Spinal cord (tissue), 10 donors: ENCODE measurements around the gene GLCE. TPM values are rescaled to one million over a fixed set of nuclear protein-coding genes. Genes with fewer than 3 reads are reported as not detected.
A peak's percentile ranks its signal among the peaks of the same experiment; 100 is the strongest.

Experiments used
- DNase-seq, 6 donors: peaks; one replicate each; pipeline versions ENCODE4 v3.0.0 to v3.0.0-alpha.2; 2013 to 2015; ENCODE audit warnings: low spot score in 6 of 6, low read depth in 4 of 6
- H3K27ac ChIP-seq: one replicate; pipeline ENCODE4 v1.5.1; 2013; ENCODE audit warnings: low read depth, low read length, control low read depth
- H3K27me3 ChIP-seq: one replicate; pipeline ENCODE4 v1.6.1; 2013; ENCODE audit warnings: low read length; ENCODE audit not compliant: control insufficient read depth, insufficient read depth
- H3K36me3 ChIP-seq: one replicate; pipeline ENCODE4 v1.6.1; 2013; ENCODE audit warnings: low read length; ENCODE audit not compliant: control insufficient read depth, insufficient read depth
- H3K4me1 ChIP-seq: one replicate; pipeline ENCODE4 v1.6.1; 2013; ENCODE audit warnings: low read length; ENCODE audit not compliant: control insufficient read depth, insufficient read depth
- H3K4me3 ChIP-seq: one replicate; pipeline ENCODE4 v1.5.1; 2013; ENCODE audit warnings: low read depth, low read length, control low read depth
- H3K9me3 ChIP-seq: one replicate; pipeline ENCODE4 v1.6.1; 2013; ENCODE audit warnings: low read length; ENCODE audit not compliant: control insufficient read depth, insufficient read depth
- WGBS: methylation state at CpG from one replicate; pipeline ENCODE4 v1.1.5; 2013; ENCODE audit warnings: missing lambda C conversion rate; ENCODE audit not compliant: insufficient coverage; 5-methylcytosine and 5-hydroxymethylcytosine counted together
- polyA plus RNA-seq, 2 donors: library from polyadenylated mRNA; unstranded; fragments of 120-200 nt; gene quantifications; one replicate each; pipeline ENCODE4 v1.2.1, GENCODE V29; 2013; ENCODE audit not compliant: insufficient read length in 2 of 2
- total RNA-seq, 2 donors: library from RNA; depleted of rRNA in 1 of 2; stranded (reverse); fragments of 120-200 nt in 1 of 2; fragments of >200 nt in 1 of 2; gene quantifications; one replicate each; pipeline versions ENCODE4 v1.2.3 to v1.2.4, GENCODE V29; 2013 to 2014
- donor health status: healthy.

The GLCE gene
- total and polyA plus RNA-seq, 4 donors, result 24.0 to 71.0 (median 42.6) TPM

DNA sequence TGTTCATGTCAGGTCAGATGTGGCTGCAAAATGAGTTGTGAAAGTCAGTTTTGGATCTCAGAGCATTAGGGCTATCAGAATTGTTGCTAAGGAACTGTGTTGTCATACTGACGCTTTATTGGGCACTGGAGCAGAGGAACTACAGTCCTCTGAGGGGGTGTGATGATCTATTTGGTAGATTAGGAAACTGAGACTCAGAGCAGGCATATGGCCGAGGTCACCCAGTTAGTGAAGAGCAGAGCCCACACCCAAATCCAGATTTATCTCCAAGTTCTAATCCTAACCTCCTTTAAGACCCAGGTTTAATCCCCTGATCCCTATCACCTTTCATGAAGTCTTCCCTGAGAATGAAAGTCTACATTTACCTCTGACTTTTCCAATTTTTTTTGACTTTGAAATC is 25.6 kb upstream of the GLCE start:
- H3K27me3 ChIP-seq, result no peaks in the 10 kb centered on the region
- H3K36me3 ChIP-seq, result no peaks in the 10 kb centered on the region
- no peaks in the 10 kb centered on the region for H3K9me3 ChIP-seq
- no peak for DNase-seq
- H3K4me3 ChIP-seq, result no peak overlapping the region
- H3K27ac ChIP-seq, result no peak overlapping the region
- 70% methylated on average over 2 of the region's 2 CpGs for WGBS
- H3K4me1 ChIP-seq, result peaks cover 5% of the 10 kb centered on the region

DNA sequence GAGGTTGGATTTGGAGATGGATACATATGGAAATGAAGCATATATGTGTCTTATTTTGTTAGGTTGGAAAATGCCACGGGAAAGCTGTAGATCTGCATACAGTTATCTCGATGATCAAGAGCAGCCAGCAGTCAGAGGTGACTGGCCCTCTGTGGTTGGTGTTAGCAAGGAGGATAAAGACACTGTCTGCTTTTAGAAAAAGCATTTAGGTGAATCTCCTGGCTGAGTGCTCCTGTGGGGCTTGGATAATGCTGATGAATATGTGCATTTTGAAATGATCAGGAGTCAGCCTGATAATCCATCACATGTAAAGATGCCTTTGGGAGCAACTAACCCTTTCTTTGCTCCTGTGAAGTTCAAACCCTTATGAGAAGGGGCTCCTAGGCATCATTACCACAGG is 24.9 kb upstream of the GLCE start:
- Histone ChIP-seq H3K36me3 (no peaks in the 10 kb centered on the region), H3K4me1 (peaks cover 5% of the 10 kb centered on the region), H3K27me3 (no peaks in the 10 kb centered on the region), H3K27ac (no peak overlapping the region), H3K9me3 (no peaks in the 10 kb centered on the region), H3K4me3 (no peak overlapping the region)
- peak in 1 of 6 donors; percentile 60 for DNase-seq
- 82% methylated on average over 2 of the region's 2 CpGs for WGBS

DNA sequence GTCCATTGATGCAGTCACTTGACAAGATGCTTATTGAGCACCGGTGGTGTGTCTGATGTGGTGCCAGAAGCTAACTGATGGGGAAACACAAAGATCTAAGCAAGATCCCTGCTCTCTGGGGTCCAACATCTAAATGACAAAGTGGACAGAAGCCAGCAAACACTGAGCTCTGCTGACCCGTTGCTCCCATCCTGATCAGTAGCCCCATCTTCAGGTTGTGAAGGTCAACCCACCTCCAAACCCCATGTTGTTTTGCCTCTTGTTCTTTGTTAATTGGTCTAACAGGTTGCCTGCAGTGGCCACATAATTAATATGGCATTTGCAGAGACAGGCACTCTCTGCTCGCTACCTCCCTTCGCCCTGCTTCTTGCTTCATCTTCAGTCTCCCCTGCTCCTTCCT is 21.5 kb upstream of the GLCE start:
- Histone ChIP-seq H3K27ac (no peak overlapping the region), H3K4me3 (no peak overlapping the region), H3K4me1 (peaks cover 3% of the 10 kb centered on the region), H3K36me3 (no peaks in the 10 kb centered on the region), H3K27me3 (no peaks in the 10 kb centered on the region), H3K9me3 (no peaks in the 10 kb centered on the region)
- no peak for DNase-seq
- WGBS, result 42% methylated on average over 4 of the region's 4 CpGs

DNA sequence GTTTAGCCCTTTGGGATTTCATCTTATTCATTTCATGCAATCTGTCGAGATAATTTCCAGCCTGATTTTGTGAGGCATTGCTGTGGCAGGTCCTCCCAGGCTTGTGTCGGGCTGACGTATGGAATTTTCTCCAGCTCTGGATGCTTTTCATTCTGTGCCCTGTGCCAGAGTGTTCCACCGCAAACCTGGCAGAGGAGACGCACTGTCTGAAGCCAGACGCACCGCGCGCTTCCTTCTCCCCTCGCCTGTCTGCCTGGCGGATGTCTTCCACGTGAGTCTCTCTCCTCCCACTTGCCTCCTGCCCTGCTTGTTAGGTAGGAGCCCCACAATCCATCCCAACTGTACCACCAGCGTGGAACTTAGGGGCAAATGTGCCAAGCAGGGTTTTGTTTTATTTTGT is 20.1 kb upstream of the GLCE start:
- H3K27me3 ChIP-seq, result no peaks in the 10 kb centered on the region
- peaks cover 3% of the 10 kb centered on the region for H3K4me1 ChIP-seq

DNA sequence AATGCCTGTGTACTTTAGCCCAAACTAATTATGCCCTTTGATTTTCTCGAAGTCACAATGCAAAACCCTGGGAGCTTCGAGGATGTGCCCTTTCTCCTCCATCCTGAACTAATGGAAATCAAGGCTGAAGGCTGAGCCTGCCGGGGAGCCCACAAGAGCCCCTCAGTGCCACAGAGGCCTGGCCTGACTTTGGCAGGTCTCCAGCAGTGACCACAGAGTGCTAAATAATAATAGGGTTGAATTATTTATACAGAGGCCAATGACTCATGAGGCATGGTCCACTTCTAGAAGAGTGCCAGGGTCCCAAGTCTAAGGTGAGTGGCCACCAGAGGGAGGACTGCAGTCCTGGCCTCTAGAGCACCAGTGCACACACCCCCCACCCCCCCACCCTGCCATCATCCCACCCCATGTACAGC is 19.1 kb upstream of the GLCE start:
- Histone ChIP-seq H3K4me3 (no peak overlapping the region), H3K27ac (no peak overlapping the region), H3K36me3 (no peaks in the 10 kb centered on the region), H3K27me3 (no peaks in the 10 kb centered on the region), H3K4me1 (peaks cover 3% of the 10 kb centered on the region), H3K9me3 (no peaks in the 10 kb centered on the region)
- DNase-seq, result no peak
- 63% methylated on average over 3 of the region's 3 CpGs for WGBS

More for the DNA sequence above, 20.1 kb upstream of the GLCE start:
- Histone ChIP-seq H3K36me3 (no peaks in the 10 kb centered on the region), H3K9me3 (no peaks in the 10 kb centered on the region), H3K27ac (no peak overlapping the region), H3K4me3 (no peak overlapping the region)
- DNase-seq, result peak in 1 of 6 donors; percentile 79
- WGBS, result 90% methylated on average over 10 of the region's 13 CpGs

DNA sequence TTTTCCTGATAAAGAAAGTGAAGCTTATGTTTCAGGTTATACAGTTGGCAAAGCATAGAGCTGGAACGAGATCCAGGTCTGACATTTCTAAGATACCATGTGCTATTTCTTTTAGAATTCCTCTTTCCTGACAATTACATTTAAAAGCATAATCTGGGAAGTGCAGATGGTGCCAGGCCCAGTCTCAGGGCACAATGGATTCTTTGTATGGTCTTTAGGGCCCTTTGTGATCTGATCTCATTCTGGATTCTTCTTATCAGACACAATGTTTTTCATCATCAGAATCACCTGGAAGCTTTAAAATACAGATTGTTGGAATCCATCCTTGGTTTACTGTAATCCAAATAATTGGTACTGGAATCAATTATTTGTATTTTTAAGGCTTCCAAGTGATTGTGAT is 18.6 kb upstream of the GLCE start:
- Histone ChIP-seq H3K9me3 (no peaks in the 10 kb centered on the region), H3K27ac (no peak overlapping the region), H3K27me3 (no peaks in the 10 kb centered on the region), H3K4me1 (peaks cover 3% of the 10 kb centered on the region), H3K36me3 (no peaks in the 10 kb centered on the region), H3K4me3 (no peak overlapping the region)
- no CpG with 5 or more reads among the region's 1 CpG for WGBS
- no peak for DNase-seq

DNA sequence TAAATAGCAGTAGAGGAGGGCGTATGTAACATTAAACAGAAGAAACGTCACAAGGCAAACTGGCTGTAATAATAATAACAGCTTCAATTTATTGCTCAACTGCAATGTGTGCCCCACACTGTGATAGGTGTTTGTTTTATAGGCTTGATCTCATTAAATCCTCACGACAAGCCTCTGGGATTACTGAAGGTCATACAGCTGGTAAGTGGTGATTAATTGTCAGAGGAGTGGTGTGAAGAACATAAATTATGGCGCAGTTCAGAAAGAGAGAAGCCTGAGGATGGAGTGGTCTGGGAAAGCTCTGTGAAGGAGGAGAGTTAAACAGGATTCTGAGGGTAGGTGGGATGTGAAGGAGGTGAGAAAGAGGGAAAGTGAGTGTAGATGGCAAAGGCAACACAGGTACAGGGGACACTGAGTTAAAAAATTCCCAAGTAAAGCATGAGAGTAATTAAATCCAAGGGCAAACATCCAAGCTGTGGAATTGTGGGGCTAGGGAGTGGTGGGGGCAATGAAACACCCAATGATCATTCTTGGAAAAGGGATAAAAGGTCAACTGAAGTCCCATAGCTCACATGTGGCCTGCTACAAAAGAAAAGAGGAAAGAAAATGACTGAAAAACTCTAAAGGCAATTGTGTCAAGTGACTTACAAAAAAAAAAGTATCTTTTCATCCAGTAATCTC is 16.5 kb upstream of the GLCE start:
- H3K4me3 ChIP-seq, result no peak overlapping the region
- H3K27ac ChIP-seq, result no peak overlapping the region
- 31% methylated on average over 2 of the region's 4 CpGs for WGBS
- peaks cover 3% of the 10 kb centered on the region for H3K4me1 ChIP-seq
- H3K27me3 ChIP-seq, result no peaks in the 10 kb centered on the region
- H3K36me3 ChIP-seq, result no peaks in the 10 kb centered on the region
- DNase-seq, result peak in 1 of 6 donors; percentile 60
- no peaks in the 10 kb centered on the region for H3K9me3 ChIP-seq

DNA sequence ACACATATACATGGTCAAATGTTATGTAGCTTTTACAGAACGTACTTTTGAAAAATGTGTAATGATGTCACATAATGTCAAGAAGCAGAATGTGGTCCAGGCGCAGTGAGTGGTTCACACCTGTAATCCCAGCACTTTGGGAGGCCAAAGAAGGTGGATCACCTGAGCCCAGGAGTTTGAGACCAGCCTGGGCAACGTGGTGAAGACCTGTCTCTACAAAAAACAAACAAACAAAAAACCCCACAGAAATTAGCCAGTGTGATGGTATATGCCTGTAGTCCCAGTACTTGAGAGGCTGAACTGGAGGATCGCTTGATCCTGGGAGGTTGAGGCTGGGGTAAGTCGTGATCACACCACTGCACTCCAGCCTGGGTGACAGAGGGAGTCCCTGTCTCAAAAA is 15.9 kb upstream of the GLCE start:
- no peak overlapping the region for H3K27ac ChIP-seq
- H3K4me3 ChIP-seq, result no peak overlapping the region
- H3K9me3 ChIP-seq, result no peaks in the 10 kb centered on the region
- WGBS, result 100% methylated on average over 2 of the region's 5 CpGs
- DNase-seq, result no peak
- no peaks in the 10 kb centered on the region for H3K36me3 ChIP-seq
- H3K27me3 ChIP-seq, result no peaks in the 10 kb centered on the region
- peaks cover 3% of the 10 kb centered on the region for H3K4me1 ChIP-seq

DNA sequence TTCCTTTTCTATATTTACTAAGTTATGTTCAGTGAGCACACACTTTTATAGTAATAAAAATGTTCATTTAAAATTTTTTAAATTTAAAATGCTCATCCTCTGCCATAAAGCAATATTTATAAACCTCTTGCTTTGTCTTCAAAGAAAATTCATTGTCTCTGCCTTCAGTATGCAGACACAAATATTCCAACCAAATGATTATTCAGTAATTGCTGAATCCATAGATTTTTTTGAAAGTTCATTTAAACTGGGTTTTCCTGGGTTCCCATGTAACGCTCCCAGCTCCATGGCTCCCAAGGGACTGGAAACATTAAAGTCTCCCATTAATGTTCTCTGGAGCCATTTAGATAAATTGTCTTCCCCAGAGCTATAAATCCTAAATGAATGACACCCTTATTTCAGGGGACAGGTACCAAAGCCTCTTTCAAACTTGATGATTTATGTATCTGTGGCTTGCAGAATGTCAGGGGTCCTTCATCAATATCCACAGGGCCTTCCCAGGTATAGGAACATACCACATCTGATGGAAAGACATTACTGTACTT is 15.2 kb upstream of the GLCE start:
- Histone ChIP-seq H3K36me3 (no peaks in the 10 kb centered on the region), H3K27me3 (no peaks in the 10 kb centered on the region), H3K4me1 (peaks cover 3% of the 10 kb centered on the region), H3K9me3 (no peaks in the 10 kb centered on the region), H3K27ac (no peak overlapping the region), H3K4me3 (no peak overlapping the region)
- WGBS, result 71% methylated on average over 1 of the region's 1 CpG
- no peak for DNase-seq
